ENCODE results near the gene PLG. TPM values are rescaled to one million over a fixed set of nuclear protein-coding genes. Genes with fewer than 3 reads are reported as not detected.
"Not testable (repeated sequence)": the region's sequence is repeated elsewhere in the genome, so short reads cannot be mapped to it uniquely, and the experiment has no call there.

PLG gene
- total and polyA plus RNA-seq, 7 experiments from 2014 or later, result 0.11 to 0.86 (median 0.38) TPM; not detected in 4

DNA sequence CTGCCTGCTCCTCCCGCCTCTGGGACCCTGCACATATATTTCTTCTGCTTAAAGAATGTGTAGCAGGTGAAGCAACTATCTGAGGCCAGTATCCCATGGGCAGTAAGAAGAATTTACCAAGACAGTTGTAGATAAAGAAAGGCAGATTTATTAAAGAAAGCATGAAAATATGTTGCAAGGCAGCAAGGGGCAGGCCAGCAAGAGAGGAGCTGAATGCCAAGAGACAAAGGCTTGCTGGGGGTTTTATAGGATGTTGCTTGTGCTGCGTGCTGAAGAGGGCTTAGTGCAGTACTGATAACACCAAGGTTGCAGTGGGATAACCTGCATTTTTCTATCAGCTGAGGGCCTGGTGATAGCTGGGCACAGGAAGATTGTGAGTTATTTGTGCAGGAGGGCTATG lies 6.4 kb upstream of the PLG start:
- ATAC-seq; H3K27me3 ChIP-seq (ENCODE audit: control insufficient read depth in 2 of 2, insufficient read depth in 2 of 2, low read length in 2 of 2); H3K36me3 Mint-ChIP-seq; H3K27ac Mint-ChIP-seq; POLR2A ChIA-PET; H3K36me3 ChIP-seq (ENCODE audit: control insufficient read depth in 2 of 3, insufficient read depth in 3 of 3, low read length in 3 of 3); H3K9me3 ChIP-seq (ENCODE audit: control insufficient read depth in 2 of 3, low read length in 3 of 3); H3K4me3 ChIP-seq (ENCODE audit: low read length); CTCF ChIA-PET; H3K9me3 Mint-ChIP-seq; intact Hi-C loops (cut with micrococcal nuclease); H3K4me1 ChIP-seq (ENCODE audit: control insufficient read depth in 2 of 2, insufficient read depth in 2 of 2, low read length in 2 of 2); H3K4me3 Mint-ChIP-seq; DNase-seq; H3K27ac ChIP-seq (ENCODE audit: low read depth, low read length); H3K4me1 Mint-ChIP-seq: not testable (repeated sequence)
- H3K27me3 Mint-ChIP-seq, result peaks cover 0 to 22% (median 15%) of the 10 kb centered on the region in 5 donors

DNA sequence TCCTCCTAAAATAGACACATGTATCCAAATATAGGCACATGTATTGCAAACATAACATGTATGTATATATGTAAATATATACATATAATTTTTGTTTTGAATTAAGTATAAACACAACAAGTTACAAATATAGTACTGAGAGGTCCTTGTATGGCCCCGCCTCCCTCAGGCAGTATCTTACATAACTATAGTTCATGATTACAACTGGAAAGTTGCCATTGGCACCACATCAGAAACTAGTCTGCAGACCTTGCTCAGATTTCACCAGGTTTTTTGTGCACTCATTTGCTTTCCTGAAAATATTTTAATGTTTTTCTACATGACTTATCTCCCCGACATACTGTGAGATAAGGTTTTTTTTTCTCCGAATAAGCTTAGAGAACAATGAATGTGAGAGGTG lies 5.2 kb upstream of the PLG start:
- H3K4me3 ChIP-seq (ENCODE audit: low read length); DNase-seq; H3K27ac Mint-ChIP-seq; POLR2A ChIA-PET; H3K4me3 Mint-ChIP-seq; H3K27ac ChIP-seq (ENCODE audit: low read depth, low read length); H3K36me3 Mint-ChIP-seq; ATAC-seq; H3K9me3 ChIP-seq (ENCODE audit: control insufficient read depth in 2 of 3, low read length in 3 of 3); CTCF ChIA-PET; intact Hi-C loops (cut with micrococcal nuclease); H3K4me1 ChIP-seq (ENCODE audit: control insufficient read depth in 2 of 2, insufficient read depth in 2 of 2, low read length in 2 of 2); H3K4me1 Mint-ChIP-seq; H3K9me3 Mint-ChIP-seq; H3K27me3 ChIP-seq (ENCODE audit: control insufficient read depth in 2 of 2, insufficient read depth in 2 of 2, low read length in 2 of 2); H3K36me3 ChIP-seq (ENCODE audit: control insufficient read depth in 2 of 3, insufficient read depth in 3 of 3, low read length in 3 of 3): not testable (repeated sequence)
- peaks cover 0 to 28% (median 20%) of the 10 kb centered on the region in 5 donors for H3K27me3 Mint-ChIP-seq

DNA sequence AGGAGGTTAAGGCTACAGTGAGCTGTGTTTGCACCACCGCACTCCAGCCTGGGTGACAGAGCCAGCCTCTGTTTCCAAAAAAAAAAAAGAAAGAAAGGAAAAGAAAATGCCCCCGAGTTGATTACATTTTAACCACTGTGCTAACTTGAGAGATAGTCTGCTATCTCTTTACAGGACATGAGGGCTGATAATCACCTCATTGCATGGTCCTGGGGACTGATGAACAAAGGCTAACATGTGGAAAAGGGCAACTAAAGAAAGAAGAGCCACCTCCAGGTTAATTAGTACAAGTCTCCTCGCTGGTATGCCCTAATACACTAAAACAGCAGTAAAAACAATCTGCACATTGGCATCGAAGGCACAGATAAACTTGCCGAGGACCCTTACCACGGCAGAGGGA lies 4.2 kb upstream of the PLG start:
- H3K27me3 Mint-ChIP-seq, result peaks cover 0 to 31% (median 21%) of the 10 kb centered on the region in 5 donors
- DNase-seq (no peak), ATAC-seq (no peak)
- intact Hi-C loops (cut with micrococcal nuclease), result no loop called here
- CTCF ChIA-PET, result no interaction called here
- no peak overlapping the region for H3K4me3 Mint-ChIP-seq
- no peak overlapping the region for H3K27ac Mint-ChIP-seq
- no peaks in the 10 kb centered on the region for H3K4me1 ChIP-seq (ENCODE audit: control insufficient read depth in 2 of 2, insufficient read depth in 2 of 2, low read length in 2 of 2)
- no peaks in the 10 kb centered on the region for H3K4me1 Mint-ChIP-seq
- no peaks in the 10 kb centered on the region for H3K27me3 ChIP-seq (ENCODE audit: control insufficient read depth in 2 of 2, insufficient read depth in 2 of 2, low read length in 2 of 2)
- POLR2A ChIA-PET, result no interaction called here
- H3K36me3 Mint-ChIP-seq, result no peaks in the 10 kb centered on the region
- H3K4me3 ChIP-seq (ENCODE audit: low read length), result no peak overlapping the region
- H3K9me3 ChIP-seq (ENCODE audit: control insufficient read depth in 2 of 3, low read length in 3 of 3), result no peaks in the 10 kb centered on the region
- H3K36me3 ChIP-seq (ENCODE audit: control insufficient read depth in 2 of 3, insufficient read depth in 3 of 3, low read length in 3 of 3), result no peaks in the 10 kb centered on the region
- H3K9me3 Mint-ChIP-seq, result peaks cover 0 to 5% (median 0%) of the 10 kb centered on the region in 11 donors
- no peak overlapping the region for H3K27ac ChIP-seq (ENCODE audit: low read depth, low read length)

DNA sequence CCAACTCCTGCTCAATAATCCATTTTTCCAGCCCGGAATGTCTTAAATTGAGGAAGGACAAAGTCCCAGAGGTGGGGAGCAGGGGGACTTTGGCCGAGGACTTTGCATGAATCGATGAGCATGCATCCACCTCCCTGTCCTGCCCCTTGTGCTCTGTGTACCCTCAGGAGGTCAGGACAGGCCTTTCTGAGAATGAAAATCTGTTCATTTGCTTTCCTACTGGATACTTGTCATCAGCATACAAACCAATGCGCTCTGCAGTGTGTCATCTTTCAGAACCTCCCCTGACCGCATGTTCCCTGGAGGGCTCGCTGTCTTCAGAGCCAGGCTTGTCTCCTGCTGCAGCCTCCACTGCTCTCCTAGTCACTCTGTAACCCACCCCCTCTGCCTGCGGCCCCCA lies 2.6 kb downstream of the PLG start:
- H3K4me3 ChIP-seq (ENCODE audit: low read length); H3K4me1 ChIP-seq (ENCODE audit: control insufficient read depth in 2 of 2, insufficient read depth in 2 of 2, low read length in 2 of 2); H3K4me1 Mint-ChIP-seq; H3K9me3 ChIP-seq (ENCODE audit: control insufficient read depth in 2 of 3, low read length in 3 of 3); CTCF ChIA-PET; H3K27me3 ChIP-seq (ENCODE audit: control insufficient read depth in 2 of 2, insufficient read depth in 2 of 2, low read length in 2 of 2); H3K27ac Mint-ChIP-seq; H3K27ac ChIP-seq (ENCODE audit: low read depth, low read length); DNase-seq; intact Hi-C loops (cut with micrococcal nuclease); ATAC-seq; H3K4me3 Mint-ChIP-seq; H3K9me3 Mint-ChIP-seq; POLR2A ChIA-PET; H3K36me3 ChIP-seq (ENCODE audit: control insufficient read depth in 2 of 3, insufficient read depth in 3 of 3, low read length in 3 of 3); H3K36me3 Mint-ChIP-seq: not testable (repeated sequence)
- H3K27me3 Mint-ChIP-seq, result peaks cover 0 to 44% (median 33%) of the 10 kb centered on the region in 5 donors

DNA sequence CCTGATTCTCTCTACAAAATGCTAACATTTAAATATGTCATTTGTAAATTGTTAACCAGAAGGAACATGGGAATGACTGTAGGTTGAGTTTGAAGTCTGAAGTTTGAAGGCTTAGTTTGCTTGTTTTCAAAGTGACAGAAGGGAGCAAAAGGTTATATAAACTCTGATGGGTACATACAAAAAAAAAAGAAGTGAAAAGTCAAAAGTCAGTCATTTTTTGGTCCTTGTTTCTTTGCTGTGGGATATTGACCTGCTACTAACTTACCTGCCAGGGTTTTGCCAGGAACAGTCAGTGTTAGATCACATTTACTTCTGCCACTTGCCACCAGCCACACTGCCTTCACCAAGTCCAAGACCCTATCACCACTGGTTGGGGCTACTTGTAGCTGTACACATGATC lies 6.9 kb downstream of the PLG start:
- ATAC-seq; DNase-seq; CTCF ChIA-PET; H3K9me3 ChIP-seq (ENCODE audit: control insufficient read depth in 2 of 3, low read length in 3 of 3); H3K27ac ChIP-seq (ENCODE audit: low read depth, low read length); POLR2A ChIA-PET; H3K4me1 Mint-ChIP-seq; H3K9me3 Mint-ChIP-seq; H3K27me3 ChIP-seq (ENCODE audit: control insufficient read depth in 2 of 2, insufficient read depth in 2 of 2, low read length in 2 of 2); H3K36me3 ChIP-seq (ENCODE audit: control insufficient read depth in 2 of 3, insufficient read depth in 3 of 3, low read length in 3 of 3); H3K4me1 ChIP-seq (ENCODE audit: control insufficient read depth in 2 of 2, insufficient read depth in 2 of 2, low read length in 2 of 2); intact Hi-C loops (cut with micrococcal nuclease); H3K36me3 Mint-ChIP-seq; H3K4me3 ChIP-seq (ENCODE audit: low read length); H3K4me3 Mint-ChIP-seq; H3K27ac Mint-ChIP-seq: not testable (repeated sequence)
- H3K27me3 Mint-ChIP-seq, result peaks cover 0 to 31% (median 21%) of the 10 kb centered on the region in 5 donors

DNA sequence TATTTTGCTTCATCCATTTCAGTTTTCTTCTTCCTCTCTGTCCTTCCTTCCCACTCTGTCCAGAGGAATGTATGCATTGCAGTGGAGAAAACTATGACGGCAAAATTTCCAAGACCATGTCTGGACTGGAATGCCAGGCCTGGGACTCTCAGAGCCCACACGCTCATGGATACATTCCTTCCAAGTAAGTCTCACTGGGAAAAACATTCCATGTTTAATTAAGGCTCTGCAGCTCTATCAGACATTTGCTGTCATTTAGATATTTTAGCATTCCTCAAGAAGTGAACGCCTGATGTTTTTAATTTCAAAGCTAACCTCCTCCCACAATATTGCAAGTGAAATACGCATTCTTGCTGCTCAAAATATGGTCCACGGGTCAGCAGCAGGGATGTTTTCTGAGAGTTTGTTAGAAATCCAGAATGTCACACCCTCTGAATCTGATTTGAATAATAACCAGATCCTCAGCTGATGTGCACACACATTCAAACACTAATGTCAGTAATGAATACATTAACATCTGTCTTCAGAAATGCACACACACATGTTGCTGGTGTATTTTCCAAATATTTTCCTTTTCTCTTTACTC lies 12.8 kb downstream of the PLG start:
- Histone ChIP-seq H3K36me3 (ENCODE audit: control insufficient read depth in 2 of 3, insufficient read depth in 3 of 3, low read length in 3 of 3) (no peaks in the 10 kb centered on the region), H3K4me3 (ENCODE audit: low read length) (no peak overlapping the region), H3K27me3 (ENCODE audit: control insufficient read depth in 2 of 2, insufficient read depth in 2 of 2, low read length in 2 of 2) (no peaks in the 10 kb centered on the region), H3K4me1 (ENCODE audit: control insufficient read depth in 2 of 2, insufficient read depth in 2 of 2, low read length in 2 of 2) (no peaks in the 10 kb centered on the region), H3K9me3 (ENCODE audit: control insufficient read depth in 2 of 3, low read length in 3 of 3) (no peaks in the 10 kb centered on the region), H3K27ac (ENCODE audit: low read depth, low read length) (no peak overlapping the region)
- Mint-ChIP-seq H3K4me1 (no peaks in the 10 kb centered on the region), H3K27me3 (peaks cover 0 to 13% (median 5%) of the 10 kb centered on the region in 5 donors), H3K27ac (no peak overlapping the region), H3K4me3 (no peak overlapping the region), H3K36me3 (no peaks in the 10 kb centered on the region), H3K9me3 (no peaks in the 10 kb centered on the region)
- ATAC-seq (no peak), DNase-seq (no peak)
- POLR2A ChIA-PET, result no interaction called here
- CTCF ChIA-PET, result no interaction called here
- intact Hi-C loops (cut with micrococcal nuclease), result no loop called here

DNA sequence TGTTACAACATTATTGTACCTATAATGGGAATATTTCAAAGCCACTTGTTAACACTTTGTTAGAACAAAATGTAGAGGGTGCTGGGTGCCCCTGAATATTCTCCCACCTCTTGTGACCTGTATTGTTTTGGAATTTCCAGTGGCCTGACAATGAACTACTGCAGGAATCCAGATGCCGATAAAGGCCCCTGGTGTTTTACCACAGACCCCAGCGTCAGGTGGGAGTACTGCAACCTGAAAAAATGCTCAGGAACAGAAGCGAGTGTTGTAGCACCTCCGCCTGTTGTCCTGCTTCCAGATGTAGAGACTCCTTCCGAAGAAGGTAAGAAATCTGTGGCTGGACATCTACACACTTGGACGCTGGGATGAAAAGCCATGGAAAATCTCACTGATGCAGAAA lies 28.9 kb downstream of the PLG start:
- no peaks in the 10 kb centered on the region for H3K36me3 ChIP-seq (ENCODE audit: control insufficient read depth in 2 of 3, insufficient read depth in 3 of 3, low read length in 3 of 3)
- H3K4me1 Mint-ChIP-seq, result no peaks in the 10 kb centered on the region
- ChIA-PET POLR2A (no interaction called here), CTCF (no interaction called here)
- no peaks in the 10 kb centered on the region for H3K4me1 ChIP-seq (ENCODE audit: control insufficient read depth in 2 of 2, insufficient read depth in 2 of 2, low read length in 2 of 2)
- H3K27ac Mint-ChIP-seq, result no peak overlapping the region
- H3K9me3 ChIP-seq (ENCODE audit: control insufficient read depth in 2 of 3, low read length in 3 of 3), result no peaks in the 10 kb centered on the region
- ATAC-seq (no peak), DNase-seq (no peak)
- H3K27me3 Mint-ChIP-seq, result peaks cover 4 to 24% (median 11%) of the 10 kb centered on the region in 5 donors
- no peaks in the 10 kb centered on the region for H3K9me3 Mint-ChIP-seq
- intact Hi-C loops (cut with micrococcal nuclease), result loop anchor here in 1 of 2 donors (5.0 kb wide), 1 partner anchor 201 kb away; no protein-coding TSS in a partner anchor
- H3K27me3 ChIP-seq (ENCODE audit: control insufficient read depth in 2 of 2, insufficient read depth in 2 of 2, low read length in 2 of 2), result no peaks in the 10 kb centered on the region
- no peak overlapping the region for H3K27ac ChIP-seq (ENCODE audit: low read depth, low read length)
- no peaks in the 10 kb centered on the region for H3K36me3 Mint-ChIP-seq
- H3K4me3 Mint-ChIP-seq, result no peak overlapping the region
- no peak overlapping the region for H3K4me3 ChIP-seq (ENCODE audit: low read length)

Data from naive thymus-derived CD4-positive, alpha-beta T cell (primary cell).